ENCODE results near the gene C16orf46.

The C16orf46 gene

DNA sequence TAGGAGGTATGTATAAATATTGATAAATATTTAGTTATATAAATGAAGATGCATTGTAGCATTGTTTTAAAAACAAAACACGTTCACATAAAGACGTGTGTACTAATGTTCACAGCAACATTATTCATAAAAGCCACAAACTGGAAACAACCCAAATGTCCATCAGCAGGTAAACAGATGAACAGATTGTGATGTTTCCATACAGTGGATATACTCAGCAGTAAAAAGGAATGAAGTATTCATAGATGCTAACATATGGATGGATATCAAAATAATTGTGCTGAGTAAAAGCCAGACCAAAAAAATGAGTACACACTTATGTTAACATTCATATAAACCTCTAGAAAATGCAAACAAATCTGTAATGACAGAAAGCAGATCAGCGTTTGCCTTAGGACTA, 64.1 kb downstream of the C16orf46 start:
- DNase-seq (ENCODE audit: low spot score) = no peak
